Measurements from ENCODE around the gene ENAH.

GRCh38 chr1:225509376-225509707 is 143.6 kb downstream of the ENAH start:
- no peak for TF ChIP-seq CTCF (conservative IDR thresholded peaks at IDR 0.05; ENCODE audit: low read depth in 2 of 2)
- no peak for TF ChIP-seq NANOG (IDR thresholded peaks at IDR 0.05; ENCODE audit: borderline replicate concordance)
- no peak for TF ChIP-seq CREB1 (CRISPR knock-in tag; IDR thresholded peaks at IDR 0.05; ENCODE audit: low read depth)
- no peak for TF ChIP-seq EZH2 (IDR thresholded peaks at IDR 0.05; ENCODE audit: low read depth, unreplicated experiment)
- TF ChIP-seq EZH2phosphoT487 (IDR thresholded peaks at IDR 0.05; ENCODE audit: unreplicated experiment), result no peak
- no peak for TF ChIP-seq STAT1 (IDR thresholded peaks at IDR 0.05; ENCODE audit: unreplicated experiment)
- no peak for TF ChIP-seq REST (IDR thresholded peaks at IDR 0.05; ENCODE audit: unreplicated experiment)
- TF ChIP-seq POLR2AphosphoS5 (IDR thresholded peaks at IDR 0.05; ENCODE audit: low read depth), result no peak
- no peak for TF ChIP-seq ZNF114 (CRISPR knock-in tag; IDR thresholded peaks at IDR 0.05)
- TF ChIP-seq JUNB (IDR thresholded peaks at IDR 0.05; ENCODE audit: unreplicated experiment), result no peak
- no peak for TF ChIP-seq ETS1 (IDR thresholded peaks at IDR 0.05)
